Right lobe of liver (tissue), 4 donors: ENCODE data around the gene FIS1.
"Not testable (repeated sequence)": the region's sequence is repeated elsewhere in the genome, so short reads cannot be mapped to it uniquely, and the experiment has no call there.

Experiments used
- CTCF ChIP-seq, 4 donors: fragments of 200-600 bp in 3 of 4; fragments of 450-650 bp in 1 of 4; IDR thresholded peaks; one replicate each; pipeline versions ENCODE4 v1.5.1 to v1.8.0; 2016 to 2022; ENCODE audit warnings: antibody characterized with exemption in 4 of 4, mild to moderate bottlenecking in 2 of 4
- POLR2A ChIP-seq: fragments of 450-650 bp; IDR thresholded peaks from one replicate; pipeline ENCODE4 v1.6.1; 2017; ENCODE audit warnings: antibody characterized with exemption, mild to moderate bottlenecking
- donor health status: DM: no; HTN: no; CAD: no.
- donor health status: DM: no; HTN: no; CAD: no.
- donor health status: DM: no; HTN: yes; CAD: no.

- TF ChIP-seq CTCF (IDR thresholded peaks at IDR 0.05): not testable (repeated sequence)
- TF ChIP-seq POLR2A: peak; percentile 66
Measured at GRCh38 chr7:101289687-101290086, 44.8 kb upstream of the FIS1 start.
